ENCODE results near the gene AHR. TPM values are rescaled to one million over a fixed set of nuclear protein-coding genes. Genes with fewer than 3 reads are reported as not detected.
"Not testable (repeated sequence)": the region's sequence is repeated elsewhere in the genome, so short reads cannot be mapped to it uniquely, and the experiment has no call there.

AHR gene
- total RNA-seq, 1 donor from 2014 or later = 25.1 TPM

DNA sequence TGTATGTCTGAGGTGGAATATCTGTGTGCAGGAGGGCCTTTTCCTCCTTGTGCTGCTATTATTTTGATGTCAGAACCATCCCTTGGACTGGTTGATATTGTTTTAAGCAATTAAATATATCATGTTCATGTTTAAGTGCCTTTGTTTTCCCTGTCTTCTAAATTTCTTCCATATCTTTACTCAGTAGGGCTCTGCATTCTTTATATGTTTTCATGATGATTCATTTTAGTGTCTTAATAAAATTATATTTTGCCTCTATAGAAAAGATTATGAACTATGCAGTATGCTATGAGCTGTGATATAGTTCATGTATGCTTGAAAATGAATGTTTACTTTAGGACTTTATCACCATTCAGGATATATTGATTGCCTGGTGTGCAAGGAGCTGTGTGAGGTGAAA, 34.8 kb downstream of the AHR start:
- Histone ChIP-seq H3K27ac (ENCODE audit: low read depth, low read length) (no peak overlapping the region), H3K27me3 (ENCODE audit: control insufficient read depth in 3 of 3, insufficient read depth in 3 of 3, low read length in 3 of 3) (no peaks in the 10 kb centered on the region), H3K4me1 (ENCODE audit: control insufficient read depth in 3 of 3, insufficient read depth in 3 of 3, low read length in 3 of 3) (no peaks in the 10 kb centered on the region), H3K9ac (ENCODE audit: low read depth in 1 of 3, low read length in 3 of 3) (no peak overlapping the region), H3K36me3 (ENCODE audit: control insufficient read depth in 3 of 3, insufficient read depth in 3 of 3, low read length in 3 of 3) (peaks cover 0 to 15% (median 0%) of the 10 kb centered on the region in 3 donors), H3K4me3 (ENCODE audit: low read length in 3 of 3) (no peak overlapping the region), H3K9me3 (ENCODE audit: control insufficient read depth in 3 of 3, low read length in 3 of 3) (no peaks in the 10 kb centered on the region)

DNA sequence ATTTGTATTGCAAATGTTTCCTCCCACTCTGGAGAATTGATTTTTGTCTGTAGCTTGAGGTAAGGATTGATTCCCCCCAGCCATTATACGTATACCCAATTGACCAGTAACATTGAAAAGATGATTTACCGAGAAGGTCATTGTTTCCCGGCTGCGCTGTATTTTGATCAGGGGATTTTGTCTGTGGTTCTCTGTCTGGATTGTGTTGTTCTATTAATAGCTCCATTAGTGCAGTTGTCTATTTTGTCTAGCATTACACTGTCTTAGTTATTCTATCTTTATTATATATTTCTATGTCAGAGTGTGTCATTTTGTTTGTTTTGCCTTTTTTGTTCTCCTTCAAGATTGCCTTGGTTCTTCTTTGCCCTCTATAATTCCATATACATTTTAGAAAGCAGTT, 37.7 kb downstream of the AHR start:
- Histone ChIP-seq H3K36me3 (ENCODE audit: control insufficient read depth in 3 of 3, insufficient read depth in 3 of 3, low read length in 3 of 3) (peaks cover 0 to 19% (median 0%) of the 10 kb centered on the region in 3 donors), H3K9ac (ENCODE audit: low read depth in 1 of 3, low read length in 3 of 3) (no peak overlapping the region), H3K9me3 (ENCODE audit: control insufficient read depth in 3 of 3, low read length in 3 of 3) (no peaks in the 10 kb centered on the region), H3K4me1 (ENCODE audit: control insufficient read depth in 3 of 3, insufficient read depth in 3 of 3, low read length in 3 of 3) (peaks cover 0 to 5% (median 0%) of the 10 kb centered on the region in 3 donors), H3K4me3 (ENCODE audit: low read length in 3 of 3) (no peak overlapping the region), H3K27me3 (ENCODE audit: control insufficient read depth in 3 of 3, insufficient read depth in 3 of 3, low read length in 3 of 3) (no peaks in the 10 kb centered on the region), H3K27ac (ENCODE audit: low read depth, low read length) (no peak overlapping the region)

DNA sequence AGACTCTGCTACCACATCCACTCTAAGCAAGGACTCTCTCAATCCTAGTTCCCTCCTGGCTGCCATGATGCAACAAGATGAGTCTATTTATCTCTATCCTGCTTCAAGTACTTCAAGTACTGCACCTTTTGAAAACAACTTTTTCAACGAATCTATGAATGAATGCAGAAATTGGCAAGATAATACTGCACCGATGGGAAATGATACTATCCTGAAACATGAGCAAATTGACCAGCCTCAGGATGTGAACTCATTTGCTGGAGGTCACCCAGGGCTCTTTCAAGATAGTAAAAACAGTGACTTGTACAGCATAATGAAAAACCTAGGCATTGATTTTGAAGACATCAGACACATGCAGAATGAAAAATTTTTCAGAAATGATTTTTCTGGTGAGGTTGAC, 40.7 kb downstream of the AHR start:
- H3K27ac ChIP-seq (ENCODE audit: low read depth, low read length) = no peak overlapping the region
- H3K27me3 ChIP-seq (ENCODE audit: control insufficient read depth in 3 of 3, insufficient read depth in 3 of 3, low read length in 3 of 3) = no peaks in the 10 kb centered on the region
- H3K9ac ChIP-seq (ENCODE audit: low read depth in 1 of 3, low read length in 3 of 3) = no peak overlapping the region
- peaks cover 0 to 5% (median 0%) of the 10 kb centered on the region in 3 donors for H3K4me1 ChIP-seq (ENCODE audit: control insufficient read depth in 3 of 3, insufficient read depth in 3 of 3, low read length in 3 of 3)
- no peak overlapping the region for H3K4me3 ChIP-seq (ENCODE audit: low read length in 3 of 3)
- H3K36me3 ChIP-seq (ENCODE audit: control insufficient read depth in 3 of 3, insufficient read depth in 3 of 3, low read length in 3 of 3) = peaks cover 0 to 13% (median 0%) of the 10 kb centered on the region in 3 donors
- no peaks in the 10 kb centered on the region for H3K9me3 ChIP-seq (ENCODE audit: control insufficient read depth in 3 of 3, low read length in 3 of 3)

DNA sequence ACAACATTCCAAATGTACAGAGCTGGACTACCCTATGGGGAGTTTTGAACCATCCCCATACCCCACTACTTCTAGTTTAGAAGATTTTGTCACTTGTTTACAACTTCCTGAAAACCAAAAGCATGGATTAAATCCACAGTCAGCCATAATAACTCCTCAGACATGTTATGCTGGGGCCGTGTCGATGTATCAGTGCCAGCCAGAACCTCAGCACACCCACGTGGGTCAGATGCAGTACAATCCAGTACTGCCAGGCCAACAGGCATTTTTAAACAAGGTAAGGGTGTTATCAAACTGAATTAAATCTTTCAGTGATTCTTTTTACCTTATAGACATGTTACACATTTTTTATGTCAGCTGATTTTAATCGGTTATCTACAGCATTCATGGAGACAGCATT, 41.5 kb downstream of the AHR start:
- no peak overlapping the region for H3K4me3 ChIP-seq (ENCODE audit: low read length in 3 of 3)
- H3K4me1 ChIP-seq (ENCODE audit: control insufficient read depth in 3 of 3, insufficient read depth in 3 of 3, low read length in 3 of 3) = peaks cover 0 to 5% (median 0%) of the 10 kb centered on the region in 3 donors
- H3K9ac ChIP-seq (ENCODE audit: low read depth in 1 of 3, low read length in 3 of 3) = no peak overlapping the region
- peaks cover 0 to 11% (median 0%) of the 10 kb centered on the region in 3 donors for H3K36me3 ChIP-seq (ENCODE audit: control insufficient read depth in 3 of 3, insufficient read depth in 3 of 3, low read length in 3 of 3)
- no peak overlapping the region for H3K27ac ChIP-seq (ENCODE audit: low read depth, low read length)
- H3K27me3 ChIP-seq (ENCODE audit: control insufficient read depth in 3 of 3, insufficient read depth in 3 of 3, low read length in 3 of 3) = no peaks in the 10 kb centered on the region
- no peaks in the 10 kb centered on the region for H3K9me3 ChIP-seq (ENCODE audit: control insufficient read depth in 3 of 3, low read length in 3 of 3)

DNA sequence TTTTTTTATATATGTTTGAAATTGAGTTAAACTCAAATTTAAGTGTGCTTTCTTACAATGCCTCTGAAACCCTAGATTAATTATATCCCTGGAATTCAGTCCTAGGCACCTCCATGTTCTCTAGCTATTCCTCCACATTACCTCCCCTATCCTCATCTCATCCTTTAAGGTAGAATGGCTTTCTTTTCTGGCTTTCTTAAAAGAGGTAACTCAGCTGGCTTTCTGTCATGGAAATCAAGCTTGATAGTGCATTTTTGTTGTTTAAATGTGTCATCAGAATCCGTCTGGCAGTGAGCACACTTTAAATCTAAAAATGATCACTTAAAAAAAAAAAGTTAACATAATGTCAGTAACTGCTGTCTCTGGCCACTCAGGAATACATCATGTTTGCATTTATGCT, 42.2 kb downstream of the AHR start:
- Histone ChIP-seq H3K27me3 (ENCODE audit: control insufficient read depth in 3 of 3, insufficient read depth in 3 of 3, low read length in 3 of 3) (no peaks in the 10 kb centered on the region), H3K4me1 (ENCODE audit: control insufficient read depth in 3 of 3, insufficient read depth in 3 of 3, low read length in 3 of 3) (peaks cover 0 to 5% (median 0%) of the 10 kb centered on the region in 3 donors), H3K27ac (ENCODE audit: low read depth, low read length) (no peak overlapping the region), H3K4me3 (ENCODE audit: low read length in 3 of 3) (no peak overlapping the region), H3K9ac (ENCODE audit: low read depth in 1 of 3, low read length in 3 of 3) (no peak overlapping the region), H3K36me3 (ENCODE audit: control insufficient read depth in 3 of 3, insufficient read depth in 3 of 3, low read length in 3 of 3) (peaks cover 0 to 11% (median 0%) of the 10 kb centered on the region in 3 donors), H3K9me3 (ENCODE audit: control insufficient read depth in 3 of 3, low read length in 3 of 3) (no peaks in the 10 kb centered on the region)

DNA sequence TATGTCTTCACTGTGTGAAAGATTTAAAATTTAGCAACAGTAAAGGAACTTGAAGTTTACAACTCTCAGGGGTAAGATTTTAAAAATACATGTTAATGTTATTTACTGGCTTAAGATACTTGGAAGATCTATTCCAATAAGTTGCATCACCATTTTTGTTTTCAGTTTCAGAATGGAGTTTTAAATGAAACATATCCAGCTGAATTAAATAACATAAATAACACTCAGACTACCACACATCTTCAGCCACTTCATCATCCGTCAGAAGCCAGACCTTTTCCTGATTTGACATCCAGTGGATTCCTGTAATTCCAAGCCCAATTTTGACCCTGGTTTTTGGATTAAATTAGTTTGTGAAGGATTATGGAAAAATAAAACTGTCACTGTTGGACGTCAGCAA, 44.3 kb downstream of the AHR start:
- Histone ChIP-seq H3K9me3 (ENCODE audit: control insufficient read depth in 3 of 3, low read length in 3 of 3) (no peaks in the 10 kb centered on the region), H3K9ac (ENCODE audit: low read depth in 1 of 3, low read length in 3 of 3) (no peak overlapping the region), H3K27me3 (ENCODE audit: control insufficient read depth in 3 of 3, insufficient read depth in 3 of 3, low read length in 3 of 3) (no peaks in the 10 kb centered on the region), H3K4me3 (ENCODE audit: low read length in 3 of 3) (no peak overlapping the region), H3K4me1 (ENCODE audit: control insufficient read depth in 3 of 3, insufficient read depth in 3 of 3, low read length in 3 of 3) (peaks cover 0 to 5% (median 0%) of the 10 kb centered on the region in 3 donors), H3K36me3 (ENCODE audit: control insufficient read depth in 3 of 3, insufficient read depth in 3 of 3, low read length in 3 of 3) (peaks cover 0 to 8% (median 0%) of the 10 kb centered on the region in 3 donors), H3K27ac (ENCODE audit: low read depth, low read length) (no peak overlapping the region)

DNA sequence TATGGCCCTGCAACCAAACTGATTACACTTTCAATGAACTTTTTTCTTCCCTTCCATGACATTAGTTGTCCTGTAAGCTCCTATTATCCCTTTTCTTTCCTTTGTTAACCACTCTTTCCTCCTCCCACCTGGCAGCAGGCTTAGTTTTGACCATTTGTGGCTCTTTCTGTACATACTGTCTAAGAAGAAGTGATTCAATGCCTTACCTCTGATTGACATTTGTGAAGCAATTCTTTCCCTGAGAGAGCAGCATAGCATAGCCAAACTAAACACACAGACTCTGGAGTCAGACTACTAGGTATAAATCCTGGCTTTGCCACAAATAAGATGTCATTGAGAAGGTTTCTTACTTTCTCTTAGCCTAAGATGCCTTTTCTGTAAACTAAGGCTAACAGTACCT, 48.9 kb downstream of the AHR start:
- H3K4me3 ChIP-seq (ENCODE audit: low read length in 3 of 3) = no peak overlapping the region
- H3K9ac ChIP-seq (ENCODE audit: low read depth in 1 of 3, low read length in 3 of 3) = no peak overlapping the region
- no peaks in the 10 kb centered on the region for H3K27me3 ChIP-seq (ENCODE audit: control insufficient read depth in 3 of 3, insufficient read depth in 3 of 3, low read length in 3 of 3)
- H3K4me1 ChIP-seq (ENCODE audit: control insufficient read depth in 3 of 3, insufficient read depth in 3 of 3, low read length in 3 of 3) = no peaks in the 10 kb centered on the region
- peaks cover 0 to 2% (median 0%) of the 10 kb centered on the region in 3 donors for H3K36me3 ChIP-seq (ENCODE audit: control insufficient read depth in 3 of 3, insufficient read depth in 3 of 3, low read length in 3 of 3)
- H3K9me3 ChIP-seq (ENCODE audit: control insufficient read depth in 3 of 3, low read length in 3 of 3) = no peaks in the 10 kb centered on the region
- H3K27ac ChIP-seq (ENCODE audit: low read depth, low read length) = no peak overlapping the region

DNA sequence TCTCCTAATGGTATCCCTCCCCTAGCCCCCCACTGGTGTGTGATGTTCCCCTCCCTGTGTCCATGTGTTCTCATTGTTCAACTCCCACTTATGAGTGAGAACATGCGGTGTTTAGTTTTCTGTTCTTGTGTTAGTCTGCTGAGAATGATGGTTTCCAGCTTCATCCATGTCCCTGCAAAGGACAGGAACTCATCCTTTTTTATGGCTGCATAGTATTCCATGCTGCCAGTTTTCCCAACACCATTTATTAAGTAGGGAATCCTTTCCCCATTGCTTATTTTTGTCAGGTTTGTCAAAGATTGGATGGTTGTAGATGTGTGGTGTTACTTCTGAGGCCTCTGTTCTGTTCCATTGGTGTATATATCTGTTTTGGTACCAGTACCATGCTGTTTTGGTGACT, 50.5 kb downstream of the AHR start:
- not testable (repeated sequence) for H3K36me3 ChIP-seq (ENCODE audit: control insufficient read depth in 3 of 3, insufficient read depth in 3 of 3, low read length in 3 of 3); H3K9me3 ChIP-seq (ENCODE audit: control insufficient read depth in 3 of 3, low read length in 3 of 3); H3K4me3 ChIP-seq (ENCODE audit: low read length in 3 of 3); H3K27me3 ChIP-seq (ENCODE audit: control insufficient read depth in 3 of 3, insufficient read depth in 3 of 3, low read length in 3 of 3); H3K4me1 ChIP-seq (ENCODE audit: control insufficient read depth in 3 of 3, insufficient read depth in 3 of 3, low read length in 3 of 3); H3K27ac ChIP-seq (ENCODE audit: low read depth, low read length); H3K9ac ChIP-seq (ENCODE audit: low read depth in 1 of 3, low read length in 3 of 3)

DNA sequence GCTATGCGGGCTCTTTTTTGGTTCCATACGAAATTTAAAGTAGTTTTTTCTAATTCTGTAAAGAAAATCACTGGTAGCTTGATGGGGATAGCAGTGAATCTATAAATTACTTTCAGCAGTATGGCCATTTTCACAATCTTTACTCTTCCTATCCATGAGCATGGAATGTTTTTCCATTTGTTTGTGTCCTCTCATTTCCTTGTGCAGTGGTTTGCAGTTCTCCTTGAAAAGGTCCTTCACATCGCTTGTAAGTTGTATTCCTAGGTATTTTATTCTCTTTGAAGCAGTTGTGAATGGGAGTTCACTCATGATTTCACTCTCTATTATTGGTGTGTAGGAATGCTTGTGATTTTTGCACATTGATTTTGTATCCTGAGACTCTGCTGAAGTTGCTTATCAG, 51.9 kb downstream of the AHR start:
- not testable (repeated sequence) for H3K27ac ChIP-seq (ENCODE audit: low read depth, low read length); H3K4me3 ChIP-seq (ENCODE audit: low read length in 3 of 3); H3K27me3 ChIP-seq (ENCODE audit: control insufficient read depth in 3 of 3, insufficient read depth in 3 of 3, low read length in 3 of 3); H3K9me3 ChIP-seq (ENCODE audit: control insufficient read depth in 3 of 3, low read length in 3 of 3); H3K4me1 ChIP-seq (ENCODE audit: control insufficient read depth in 3 of 3, insufficient read depth in 3 of 3, low read length in 3 of 3); H3K9ac ChIP-seq (ENCODE audit: low read depth in 1 of 3, low read length in 3 of 3); H3K36me3 ChIP-seq (ENCODE audit: control insufficient read depth in 3 of 3, insufficient read depth in 3 of 3, low read length in 3 of 3)

DNA sequence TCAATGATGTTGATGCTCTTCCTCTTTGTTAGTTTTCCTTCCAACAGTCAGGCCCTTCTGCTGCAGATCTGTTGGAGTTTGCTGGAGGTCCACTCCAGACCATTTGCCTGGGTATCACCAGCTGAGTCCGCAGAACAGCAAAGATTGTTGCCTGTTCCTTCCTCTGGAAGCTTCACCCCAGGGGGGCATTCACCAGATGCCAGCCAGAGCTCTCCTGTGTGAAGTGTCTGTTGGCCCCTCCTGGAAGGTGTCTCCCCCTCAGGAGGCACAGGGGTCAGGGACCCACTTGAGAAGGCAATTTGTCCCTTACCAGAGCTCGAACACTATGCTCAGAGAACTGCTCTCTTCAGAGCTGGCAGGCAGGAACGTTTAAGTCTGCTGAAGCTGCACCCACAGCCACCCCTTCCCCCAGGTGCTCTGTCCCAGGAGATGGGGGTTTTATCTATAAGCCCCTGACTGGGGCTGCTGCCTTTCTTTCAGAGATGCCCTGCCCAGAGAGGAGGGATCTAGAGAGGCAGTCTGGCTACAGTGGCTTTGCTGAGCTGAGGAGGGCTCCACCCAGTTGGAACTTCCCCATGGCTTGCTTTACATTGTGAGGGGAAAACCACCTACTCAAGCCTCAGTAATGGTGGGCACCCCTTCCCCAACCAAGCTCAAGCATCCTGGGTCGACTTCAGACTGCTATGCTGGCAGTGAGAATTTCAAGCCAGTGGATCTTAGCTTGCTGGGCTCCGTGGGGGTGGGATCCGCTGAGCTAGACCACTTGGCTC, 55.4 kb downstream of the AHR start:
- not testable (repeated sequence) for H3K4me3 ChIP-seq (ENCODE audit: low read length in 3 of 3); H3K9ac ChIP-seq (ENCODE audit: low read depth in 1 of 3, low read length in 3 of 3); H3K27me3 ChIP-seq (ENCODE audit: control insufficient read depth in 3 of 3, insufficient read depth in 3 of 3, low read length in 3 of 3); H3K36me3 ChIP-seq (ENCODE audit: control insufficient read depth in 3 of 3, insufficient read depth in 3 of 3, low read length in 3 of 3); H3K27ac ChIP-seq (ENCODE audit: low read depth, low read length); H3K9me3 ChIP-seq (ENCODE audit: control insufficient read depth in 3 of 3, low read length in 3 of 3); H3K4me1 ChIP-seq (ENCODE audit: control insufficient read depth in 3 of 3, insufficient read depth in 3 of 3, low read length in 3 of 3)

All from skeletal muscle tissue (tissue), 4 donors.